Ectodermal cell (in vitro differentiated cells): ENCODE results near the gene SGCE.

Source experiments
- H3K27ac ChIP-seq: 2 replicates; pipeline ENCODE4 v1.7.0; 2013; ENCODE audit warnings: mild to moderate bottlenecking, low read depth, low read length; ENCODE audit not compliant: insufficient read depth, poor library complexity, severe bottlenecking
- H3K27me3 ChIP-seq: 2 replicates; pipeline ENCODE4 v1.7.0; 2013; ENCODE audit warnings: mild to moderate bottlenecking, low read length; ENCODE audit not compliant: insufficient read depth, control insufficient read depth, poor library complexity, severe bottlenecking
- H3K36me3 ChIP-seq: one replicate; pipeline ENCODE4 v1.7.0; 2013; ENCODE audit warnings: low read length; ENCODE audit not compliant: control insufficient read depth, insufficient read depth
- H3K4me1 ChIP-seq: one replicate; pipeline ENCODE4 v1.7.0; 2013; ENCODE audit warnings: low read length; ENCODE audit not compliant: control insufficient read depth, insufficient read depth
- H3K4me3 ChIP-seq: 2 replicates; pipeline ENCODE4 v1.7.0; 2013; ENCODE audit warnings: low read depth, low read length, control low read depth; ENCODE audit not compliant: insufficient read depth
- H3K9me3 ChIP-seq: 2 replicates; pipeline ENCODE4 v1.7.0; 2013; ENCODE audit warnings: mild to moderate bottlenecking, low read length, moderate library complexity; ENCODE audit not compliant: control insufficient read depth
- WGBS, 2 experiments: methylation state at CpG; one replicate each; pipeline ENCODE4 v1.1.7; 2013; ENCODE audit warnings: missing lambda C conversion rate in 2 of 2; 5-methylcytosine and 5-hydroxymethylcytosine counted together

Gene SGCE

DNA sequence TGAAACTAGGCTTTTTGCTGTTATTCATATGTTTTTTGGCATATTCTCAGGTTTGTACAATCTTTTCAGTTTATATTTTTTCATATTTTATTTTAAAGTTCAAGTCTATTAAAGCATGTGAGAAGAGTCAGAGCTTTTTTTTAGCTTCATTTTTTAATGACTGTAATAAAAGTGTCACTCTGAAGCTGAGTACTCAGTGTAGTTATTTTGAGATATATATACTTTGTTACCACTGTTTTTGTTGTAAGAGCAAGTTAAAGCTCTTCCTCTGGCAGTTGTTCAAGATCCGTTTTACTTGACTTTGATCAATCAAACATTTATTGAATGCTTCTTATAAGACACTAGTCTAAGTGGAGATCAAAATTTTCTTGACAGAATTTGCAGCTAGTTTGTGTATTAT is 108.8 kb downstream of the SGCE start:
- Histone ChIP-seq H3K4me3 (no peak overlapping the region), H3K27me3 (no peaks in the 10 kb centered on the region), H3K4me1 (no peaks in the 10 kb centered on the region), H3K27ac (no peak overlapping the region), H3K36me3 (no peaks in the 10 kb centered on the region), H3K9me3 (no peaks in the 10 kb centered on the region)
- 75 to 90% methylated on average over 1 of the region's 1 CpG for WGBS, 2 experiments

DNA sequence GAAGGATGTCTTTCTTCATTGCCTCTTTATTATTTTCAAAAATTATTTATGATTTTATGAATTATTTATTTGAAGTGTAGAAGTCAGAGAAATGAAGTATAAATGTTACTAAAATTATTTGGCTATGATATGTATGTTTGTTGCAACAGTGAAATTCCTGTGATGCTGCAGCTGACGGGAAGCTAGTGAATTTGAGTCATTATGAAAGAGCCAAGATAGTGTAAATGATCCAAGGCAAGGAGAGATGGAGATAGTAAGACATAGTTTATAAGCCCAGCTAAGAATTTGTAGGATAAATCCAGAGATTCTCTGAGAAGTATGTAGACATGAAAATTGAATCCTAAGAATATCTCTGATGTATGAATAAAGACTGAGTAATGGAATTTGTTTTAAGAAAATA is 115.5 kb downstream of the SGCE start:
- WGBS, 2 experiments = 94 to 98% methylated on average over 1 of the region's 1 CpG
- Histone ChIP-seq H3K27ac (no peak overlapping the region), H3K4me1 (no peaks in the 10 kb centered on the region), H3K9me3 (no peaks in the 10 kb centered on the region), H3K27me3 (no peaks in the 10 kb centered on the region), H3K4me3 (no peak overlapping the region), H3K36me3 (peaks cover 5% of the 10 kb centered on the region)
